HUES64 (cell line): ENCODE results near the gene BCL2A1.

Source experiments
- H3K27ac ChIP-seq: 2 replicates; pipeline ENCODE4 v1.7.0; 2013; ENCODE audit warnings: low read depth, low read length, inconsistent platforms
- H3K27me3 ChIP-seq: 2 replicates; pipeline ENCODE4 v1.6.1; 2013; ENCODE audit warnings: mild to moderate bottlenecking, low read length; ENCODE audit not compliant: insufficient read depth
- H3K36me3 ChIP-seq: 2 replicates; pipeline ENCODE4 v1.6.1; 2013; ENCODE audit warnings: mild to moderate bottlenecking, low read length; ENCODE audit not compliant: insufficient read depth
- H3K4me1 ChIP-seq: 2 replicates; pipeline ENCODE4 v1.6.1; 2013; ENCODE audit warnings: mild to moderate bottlenecking, low read length, moderate library complexity; ENCODE audit not compliant: insufficient read depth
- H3K4me3 ChIP-seq: 2 replicates; pipeline ENCODE4 v1.5.1; 2013; ENCODE audit warnings: mild to moderate bottlenecking, low read length, moderate library complexity
- H3K9ac ChIP-seq: 2 replicates; pipeline ENCODE4 v1.6.1; 2013; ENCODE audit warnings: mild to moderate bottlenecking, low read depth, low read length
- H3K9me3 ChIP-seq: 2 replicates; pipeline ENCODE4 v1.6.1; 2013; ENCODE audit warnings: low read depth, low read length; ENCODE audit not compliant: insufficient read depth
- WGBS: fragments of 150-250, 120-280 bp; methylation state at CpG from one replicate; pipeline ENCODE4 v1.1.7; 2013; ENCODE audit warnings: missing lambda C conversion rate; 5-methylcytosine and 5-hydroxymethylcytosine counted together

Gene BCL2A1

GRCh38 chr15:80010131-80010673, 39.2 kb upstream of the BCL2A1 start:
- Histone ChIP-seq H3K9ac (no peak overlapping the region), H3K27me3 (no peaks in the 10 kb centered on the region), H3K4me3 (no peak overlapping the region), H3K9me3 (no peaks in the 10 kb centered on the region), H3K27ac (no peak overlapping the region), H3K4me1 (no peaks in the 10 kb centered on the region), H3K36me3 (no peaks in the 10 kb centered on the region)
- 93% methylated on average over 4 of the region's 6 CpGs for WGBS

GRCh38 chr15:80007532-80007931, 36.5 kb upstream of the BCL2A1 start:
- no peaks in the 10 kb centered on the region for H3K9me3 ChIP-seq
- no peak overlapping the region for H3K4me3 ChIP-seq
- H3K9ac ChIP-seq: no peak overlapping the region
- WGBS: 91% methylated on average over 5 of the region's 5 CpGs
- no peaks in the 10 kb centered on the region for H3K36me3 ChIP-seq
- H3K4me1 ChIP-seq: no peaks in the 10 kb centered on the region
- no peak overlapping the region for H3K27ac ChIP-seq
- no peaks in the 10 kb centered on the region for H3K27me3 ChIP-seq

GRCh38 chr15:80006946-80007345, 36.0 kb upstream of the BCL2A1 start:
- Histone ChIP-seq H3K36me3 (no peaks in the 10 kb centered on the region), H3K27ac (no peak overlapping the region), H3K9me3 (no peaks in the 10 kb centered on the region), H3K4me3 (no peak overlapping the region), H3K4me1 (no peaks in the 10 kb centered on the region), H3K27me3 (no peaks in the 10 kb centered on the region), H3K9ac (no peak overlapping the region)
- WGBS: 93% methylated on average over 5 of the region's 5 CpGs

GRCh38 chr15:80003934-80004472, 33.0 kb upstream of the BCL2A1 start:
- H3K4me3 ChIP-seq: no peak overlapping the region
- no peaks in the 10 kb centered on the region for H3K4me1 ChIP-seq
- H3K36me3 ChIP-seq: no peaks in the 10 kb centered on the region
- no peak overlapping the region for H3K9ac ChIP-seq
- WGBS: 94% methylated on average over 5 of the region's 6 CpGs
- H3K9me3 ChIP-seq: peaks cover 4% of the 10 kb centered on the region; the same call in 1 of the 2 replicates
- no peaks in the 10 kb centered on the region for H3K27me3 ChIP-seq
- no peak overlapping the region for H3K27ac ChIP-seq

- H3K4me3 ChIP-seq: no peak overlapping the region
- no peak overlapping the region for H3K27ac ChIP-seq
- H3K9me3 ChIP-seq: peaks cover 4% of the 10 kb centered on the region; the same call in 1 of the 2 replicates
- WGBS: 95% methylated on average over 12 of the region's 12 CpGs
- no peak overlapping the region; the same call in 1 of the 2 replicates for H3K9ac ChIP-seq
- no peaks in the 10 kb centered on the region for H3K36me3 ChIP-seq
- no peaks in the 10 kb centered on the region for H3K4me1 ChIP-seq
- no peaks in the 10 kb centered on the region for H3K27me3 ChIP-seq
These were observed 32.2 kb upstream of the BCL2A1 start for GRCh38 chr15:80003171-80003570.

- Histone ChIP-seq H3K27me3 (no peaks in the 10 kb centered on the region), H3K27ac (no peak overlapping the region), H3K9me3 (peaks cover 4% of the 10 kb centered on the region; the same call in 1 of the 2 replicates), H3K4me3 (no peak overlapping the region), H3K36me3 (no peaks in the 10 kb centered on the region), H3K4me1 (no peaks in the 10 kb centered on the region), H3K9ac (no peak overlapping the region)
- WGBS: 95% methylated on average over 3 of the region's 3 CpGs
These were observed 31.3 kb upstream of the BCL2A1 start for GRCh38 chr15:80002267-80002666.

GRCh38 chr15:79994615-79995014, 23.6 kb upstream of the BCL2A1 start:
- 91% methylated on average over 3 of the region's 3 CpGs for WGBS
- no peaks in the 10 kb centered on the region for H3K9me3 ChIP-seq

GRCh38 chr15:79991826-79992225, 20.8 kb upstream of the BCL2A1 start:
- no peak overlapping the region for H3K27ac ChIP-seq
- H3K36me3 ChIP-seq: no peaks in the 10 kb centered on the region
- no peaks in the 10 kb centered on the region for H3K9me3 ChIP-seq
- WGBS: 68% methylated on average over 4 of the region's 4 CpGs
- H3K4me3 ChIP-seq: no peak overlapping the region
- no peak overlapping the region for H3K9ac ChIP-seq
- H3K4me1 ChIP-seq: no peaks in the 10 kb centered on the region
- no peaks in the 10 kb centered on the region for H3K27me3 ChIP-seq

More at GRCh38 chr15:79994615-79995014, 23.6 kb upstream of the BCL2A1 start:
- Histone ChIP-seq H3K4me3 (no peak overlapping the region), H3K9ac (no peak overlapping the region), H3K4me1 (no peaks in the 10 kb centered on the region), H3K27ac (no peak overlapping the region), H3K36me3 (no peaks in the 10 kb centered on the region), H3K27me3 (no peaks in the 10 kb centered on the region)

- 92% methylated on average over 8 of the region's 8 CpGs for WGBS
These were observed 20.0 kb upstream of the BCL2A1 start for GRCh38 chr15:79990997-79991334.

GRCh38 chr15:79990280-79990996, 19.4 kb upstream of the BCL2A1 start:
- H3K27ac ChIP-seq: no peak overlapping the region
- H3K9ac ChIP-seq: no peak overlapping the region
- 96% methylated on average over 8 of the region's 8 CpGs for WGBS
- no peaks in the 10 kb centered on the region for H3K9me3 ChIP-seq
- H3K4me3 ChIP-seq: no peak overlapping the region
- H3K36me3 ChIP-seq: no peaks in the 10 kb centered on the region
- no peaks in the 10 kb centered on the region for H3K4me1 ChIP-seq
- no peaks in the 10 kb centered on the region for H3K27me3 ChIP-seq

More at GRCh38 chr15:79990997-79991334, 20.0 kb upstream of the BCL2A1 start:
- no peaks in the 10 kb centered on the region for H3K4me1 ChIP-seq
- H3K9me3 ChIP-seq: no peaks in the 10 kb centered on the region
- H3K36me3 ChIP-seq: no peaks in the 10 kb centered on the region
- no peak overlapping the region for H3K9ac ChIP-seq
- H3K27me3 ChIP-seq: no peaks in the 10 kb centered on the region
- no peak overlapping the region for H3K4me3 ChIP-seq
- H3K27ac ChIP-seq: no peak overlapping the region

- Histone ChIP-seq H3K27me3 (no peaks in the 10 kb centered on the region), H3K9me3 (no peaks in the 10 kb centered on the region), H3K4me1 (no peaks in the 10 kb centered on the region), H3K36me3 (no peaks in the 10 kb centered on the region), H3K27ac (no peak overlapping the region), H3K4me3 (no peak overlapping the region), H3K9ac (no peak overlapping the region)
- 89% methylated on average over 5 of the region's 5 CpGs for WGBS
These were observed 18.7 kb upstream of the BCL2A1 start for GRCh38 chr15:79989682-79990081.
